Fibroblast of lung (primary cell): Measurements from ENCODE around the gene GSG1L.

Experiments used
- EZH2 ChIP-seq: IDR thresholded peaks from 2 replicates; pipeline ENCODE4 v1.5.1; 2012; ENCODE audit warnings: low read length, control low read depth, mild to moderate bottlenecking; ENCODE audit errors: missing control alignments
- TF ChIP-seq, protein P1 (sequence below), 2 donors: IDR thresholded peaks in 1 of 2; conservative IDR thresholded peaks in 1 of 2; 1 replicate in 1 of 2; 2 replicates in 1 of 2; pipeline ENCODE4 v1.5.1; 2011 to 2012; ENCODE audit warnings: low read length in 2 of 2, control low read depth in 1 of 2, inconsistent platforms in 1 of 2, low read depth in 1 of 2, mild to moderate bottlenecking in 1 of 2

GRCh38 chr16:28058839-28059589 is 4.5 kb downstream of the GSG1L start:
- TF ChIP-seq, protein P1, sequence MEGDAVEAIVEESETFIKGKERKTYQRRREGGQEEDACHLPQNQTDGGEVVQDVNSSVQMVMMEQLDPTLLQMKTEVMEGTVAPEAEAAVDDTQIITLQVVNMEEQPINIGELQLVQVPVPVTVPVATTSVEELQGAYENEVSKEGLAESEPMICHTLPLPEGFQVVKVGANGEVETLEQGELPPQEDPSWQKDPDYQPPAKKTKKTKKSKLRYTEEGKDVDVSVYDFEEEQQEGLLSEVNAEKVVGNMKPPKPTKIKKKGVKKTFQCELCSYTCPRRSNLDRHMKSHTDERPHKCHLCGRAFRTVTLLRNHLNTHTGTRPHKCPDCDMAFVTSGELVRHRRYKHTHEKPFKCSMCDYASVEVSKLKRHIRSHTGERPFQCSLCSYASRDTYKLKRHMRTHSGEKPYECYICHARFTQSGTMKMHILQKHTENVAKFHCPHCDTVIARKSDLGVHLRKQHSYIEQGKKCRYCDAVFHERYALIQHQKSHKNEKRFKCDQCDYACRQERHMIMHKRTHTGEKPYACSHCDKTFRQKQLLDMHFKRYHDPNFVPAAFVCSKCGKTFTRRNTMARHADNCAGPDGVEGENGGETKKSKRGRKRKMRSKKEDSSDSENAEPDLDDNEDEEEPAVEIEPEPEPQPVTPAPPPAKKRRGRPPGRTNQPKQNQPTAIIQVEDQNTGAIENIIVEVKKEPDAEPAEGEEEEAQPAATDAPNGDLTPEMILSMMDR (conservative IDR thresholded peaks at IDR 0.05 in 1 of 2, IDR thresholded peaks at IDR 0.05 in 1 of 2; ENCODE audit: low read depth in 1 of 2, low read length in 2 of 2): no peak
- no peak for TF ChIP-seq EZH2
